T-cell (primary cell): ENCODE data around the gene OR10P1. TPM values are rescaled to one million over a fixed set of nuclear protein-coding genes. Genes with fewer than 3 reads are reported as not detected.

Source experiments
- ATAC-seq, 4 experiments: fragments of 200-7000 bp in 3 of 4; fragments of 150-1000 bp in 1 of 4; cut with Tn5 transposase; replicated peaks in 1 of 4; 1 replicate in 3 of 4; 2 replicates in 1 of 4; pipeline ENCODE4 v1.10.0; 2021; ENCODE audit warnings: moderate library complexity in 3 of 4, mild to moderate bottlenecking in 2 of 4, moderate number of reproducible peaks in 1 of 4
- CTCF ChIA-PET, 2 donors: fragments of 300-600 bp; sonication (Branson Sonifier 250); formaldehyde crosslinking; loops; one replicate each; lab custom pipeline; 2022; ENCODE audit warnings: antibody characterized with exemption in 2 of 2; lab: Charles Lee
- POLR2A ChIA-PET, 2 donors: fragments of 300-600 bp; sonication (Branson Sonifier 250); formaldehyde crosslinking; loops; one replicate each; lab custom pipeline; 2022; ENCODE audit warnings: antibody characterized with exemption in 2 of 2; lab: Charles Lee
- DNase-seq, 35 experiments: peaks; one replicate each; pipeline versions ENCODE4 v3.0.0 to v3.0.0-alpha.2; 2013 to 2023
- H3K27ac ChIP-seq: one replicate; pipeline ENCODE4 v1.5.1; 2013; ENCODE audit warnings: low read length
- H3K27me3 ChIP-seq, 2 experiments: replicated peaks in 1 of 2; 1 replicate in 1 of 2; 2 replicates in 1 of 2; pipeline versions ENCODE4 v1.6.1 to v1.7.0; 2013; ENCODE audit warnings: low read length in 1 of 2, mixed read lengths in 1 of 2; ENCODE audit not compliant: control insufficient read depth in 2 of 2, insufficient read depth in 2 of 2; ENCODE audit errors: extremely low read depth in 1 of 2
- H3K36me3 ChIP-seq, 2 donors: 1 replicate in 1 of 2; 2 replicates in 1 of 2; pipeline versions ENCODE4 v1.6.1 to v1.7.0; 2013; ENCODE audit warnings: low read length in 1 of 2; ENCODE audit not compliant: control insufficient read depth in 2 of 2, insufficient read depth in 1 of 2; ENCODE audit errors: extremely low read depth in 1 of 2
- H3K4me1 ChIP-seq, 2 experiments: 1 replicate in 1 of 2; 2 replicates in 1 of 2; pipeline versions ENCODE4 v1.6.1 to v1.7.0; 2013; ENCODE audit warnings: low read length in 2 of 2, mixed read lengths in 1 of 2; ENCODE audit not compliant: insufficient read depth in 2 of 2, control insufficient read depth in 1 of 2; ENCODE audit errors: extremely low read depth in 1 of 2
- H3K4me3 ChIP-seq, 2 donors: 1 replicate in 1 of 2; 2 replicates in 1 of 2; pipeline versions ENCODE4 v1.5.1 to v1.7.0; 2013; ENCODE audit warnings: mild to moderate bottlenecking in 2 of 2, low read length in 1 of 2, moderate library complexity in 1 of 2; ENCODE audit not compliant: control insufficient read depth in 1 of 2; ENCODE audit errors: extremely low read depth in 1 of 2
- H3K9me3 ChIP-seq: 2 replicates; pipeline ENCODE4 v1.7.0; 2013
- H3K27ac Mint-ChIP-seq, 2 donors: one replicate each; pipeline ENCODE4 v1.8.0; 2020 to 2021; ENCODE audit warnings: mild to moderate bottlenecking in 2 of 2, mixed read lengths in 2 of 2
- H3K27me3 Mint-ChIP-seq, 2 donors: one replicate each; pipeline ENCODE4 v1.8.0; 2021 to 2022; ENCODE audit warnings: mixed read lengths in 2 of 2
- H3K36me3 Mint-ChIP-seq: one replicate; pipeline ENCODE4 v1.8.0; 2021; ENCODE audit warnings: mixed read lengths
- H3K4me1 Mint-ChIP-seq, 3 donors: one replicate each; pipeline ENCODE4 v1.8.0; 2020 to 2022; ENCODE audit warnings: mixed read lengths in 3 of 3, mild to moderate bottlenecking in 1 of 3
- H3K4me3 Mint-ChIP-seq, 3 donors: one replicate each; pipeline ENCODE4 v1.8.0; 2020 to 2022; ENCODE audit warnings: mild to moderate bottlenecking in 3 of 3, mixed read lengths in 3 of 3, moderate library complexity in 3 of 3
- H3K9me3 Mint-ChIP-seq, 3 donors: one replicate each; pipeline ENCODE4 v1.8.0; 2020 to 2022; ENCODE audit warnings: mixed read lengths in 3 of 3
- WGBS: methylation state at CpG from one replicate; pipeline ENCODE4 v1.1.5; 2013; ENCODE audit warnings: missing lambda C conversion rate; ENCODE audit not compliant: insufficient coverage; 5-methylcytosine and 5-hydroxymethylcytosine counted together
- total RNA-seq, 35 experiments: library from RNA in 6 of 35; stranded (reverse) in 6 of 35; fragments of 120-200 nt in 1 of 35; gene quantifications; one replicate each; pipeline versions ENCODE4 v1.2.1 to v1.2.4 and lab custom pipeline; 2013 to 2026

Gene OR10P1
- total RNA-seq, 5 donors from 2014 or later (not counting 1 experiment from before 2014, with no cell fraction given): not detected

- H3K9me3 ChIP-seq: no peaks in the 10 kb centered on the region
- ChIA-PET POLR2A (no interaction called here), CTCF (no interaction called here)
- no peak overlapping the region for H3K27ac Mint-ChIP-seq
- DNase-seq (no peak), ATAC-seq (no peak)
- no peaks in the 10 kb centered on the region for H3K27me3 ChIP-seq
- H3K36me3 ChIP-seq: no peaks in the 10 kb centered on the region
- peaks cover 0 to 13% of the 10 kb centered on the region in 2 experiments for H3K4me1 ChIP-seq
- H3K4me3 ChIP-seq: no peak overlapping the region
- no peaks in the 10 kb centered on the region for H3K9me3 Mint-ChIP-seq
- H3K36me3 Mint-ChIP-seq: no peaks in the 10 kb centered on the region
- H3K27ac ChIP-seq: no peak overlapping the region
- H3K4me1 Mint-ChIP-seq: peaks cover 15 to 17% (median 16%) of the 10 kb centered on the region in 3 donors
- no peak overlapping the region for H3K4me3 Mint-ChIP-seq
- H3K27me3 Mint-ChIP-seq: peaks cover 8 to 11% of the 10 kb centered on the region in 2 donors
- no CpG with 5 or more reads among the region's 4 CpGs for WGBS
Measured at GRCh38 chr12:55633151-55633550, 3.5 kb upstream of the OR10P1 start.

GRCh38 chr12:55636116-55636655, 506 bp upstream of the OR10P1 start:
- CTCF ChIA-PET: interaction anchor here in 1 of 2 donors (0.7 kb wide), 1 partner anchor 20 kb away, joined by 4 read pairs; no protein-coding TSS in a partner anchor
- Mint-ChIP-seq H3K4me3 (no peak overlapping the region), H3K27ac (peak overlapping the region in 1 of 2 donors; percentile 29), H3K36me3 (no peaks in the 10 kb centered on the region), H3K27me3 (peaks cover 3 to 10% of the 10 kb centered on the region in 2 donors), H3K9me3 (no peaks in the 10 kb centered on the region), H3K4me1 (peaks cover 10 to 13% (median 10%) of the 10 kb centered on the region in 3 donors)
- no peak overlapping the region for H3K4me3 ChIP-seq
- H3K36me3 ChIP-seq: no peaks in the 10 kb centered on the region
- no peak for DNase-seq
- WGBS: 84% methylated on average over 5 of the region's 6 CpGs
- no peaks in the 10 kb centered on the region for H3K9me3 ChIP-seq
- H3K27ac ChIP-seq: no peak overlapping the region
- POLR2A ChIA-PET: no interaction called here
- ATAC-seq: no peak
- H3K4me1 ChIP-seq: peaks cover 0 to 13% of the 10 kb centered on the region in 2 experiments
- H3K27me3 ChIP-seq: peaks cover 0 to 3% of the 10 kb centered on the region in 2 experiments

GRCh38 chr12:55637467-55637866, 775 bp downstream of the OR10P1 start:
- peak; percentile 63 to 90 (median 86) for ATAC-seq
- no peaks in the 10 kb centered on the region for H3K9me3 ChIP-seq
- DNase-seq: peak in 22 of 35 experiments; percentile 4 to 45 (median 16)
- H3K4me3 Mint-ChIP-seq: peak overlapping the region in 1 of 3 donors; percentile 15
- ChIA-PET POLR2A (no interaction called here), CTCF (no interaction called here)
- WGBS: 66% methylated on average over 7 of the region's 15 CpGs
- peaks cover 0 to 14% of the 10 kb centered on the region in 2 experiments for H3K4me1 ChIP-seq
- no peak overlapping the region for H3K4me3 ChIP-seq
- H3K36me3 Mint-ChIP-seq: no peaks in the 10 kb centered on the region
- H3K27ac Mint-ChIP-seq: peak overlapping the region; percentile 41 to 74
- no peak overlapping the region for H3K27ac ChIP-seq
- H3K27me3 Mint-ChIP-seq: peaks cover 0 to 10% of the 10 kb centered on the region in 2 donors
- H3K27me3 ChIP-seq: peaks cover 0 to 3% of the 10 kb centered on the region in 2 experiments
- no peaks in the 10 kb centered on the region for H3K9me3 Mint-ChIP-seq
- peaks cover 14 to 20% (median 20%) of the 10 kb centered on the region in 3 donors for H3K4me1 Mint-ChIP-seq
- H3K36me3 ChIP-seq: no peaks in the 10 kb centered on the region

- no peak overlapping the region for H3K27ac Mint-ChIP-seq
- H3K4me1 ChIP-seq: peaks cover 0 to 26% of the 10 kb centered on the region in 2 experiments
Measured at GRCh38 chr12:55641595-55641994, 4.9 kb downstream of the OR10P1 start.

GRCh38 chr12:55642267-55642666, 5.6 kb downstream of the OR10P1 start:
- Histone ChIP-seq H3K4me3 (no peak overlapping the region), H3K27me3 (peaks cover 0 to 3% of the 10 kb centered on the region in 2 experiments), H3K4me1 (peaks cover 0 to 23% of the 10 kb centered on the region in 2 experiments), H3K27ac (no peak overlapping the region), H3K36me3 (no peaks in the 10 kb centered on the region), H3K9me3 (no peaks in the 10 kb centered on the region)
- CTCF ChIA-PET: interaction anchor here in 1 of 2 donors (0.6 to 1.4 kb wide), 2 partner anchors 14 to 457 kb away, joined by 3 to 4 read pairs; no protein-coding TSS in a partner anchor
- Mint-ChIP-seq H3K9me3 (no peaks in the 10 kb centered on the region), H3K4me1 (peaks cover 27 to 34% (median 29%) of the 10 kb centered on the region in 3 donors), H3K27me3 (peaks cover 0 to 7% of the 10 kb centered on the region in 2 donors), H3K4me3 (no peak overlapping the region), H3K27ac (no peak overlapping the region), H3K36me3 (no peaks in the 10 kb centered on the region)
- POLR2A ChIA-PET: no interaction called here
- DNase-seq: no peak
- no CpG with 5 or more reads among the region's 2 CpGs for WGBS
- ATAC-seq: no peak

More at GRCh38 chr12:55641595-55641994, 4.9 kb downstream of the OR10P1 start:
- ChIA-PET POLR2A (no interaction called here), CTCF (interaction anchor here in 1 of 2 donors (1.4 kb wide), 1 partner anchor 15 kb away, joined by 4 read pairs; no protein-coding TSS in a partner anchor)
- ATAC-seq: no peak
- Mint-ChIP-seq H3K27me3 (peaks cover 0 to 10% of the 10 kb centered on the region in 2 donors), H3K4me1 (peaks cover 29 to 32% (median 32%) of the 10 kb centered on the region in 3 donors), H3K36me3 (no peaks in the 10 kb centered on the region), H3K9me3 (no peaks in the 10 kb centered on the region), H3K4me3 (no peak overlapping the region)
- H3K27ac ChIP-seq: no peak overlapping the region
- no peaks in the 10 kb centered on the region for H3K9me3 ChIP-seq
- H3K27me3 ChIP-seq: peaks cover 0 to 3% of the 10 kb centered on the region in 2 experiments
- H3K36me3 ChIP-seq: no peaks in the 10 kb centered on the region
- WGBS: 89% methylated on average over 5 of the region's 7 CpGs
- DNase-seq: no peak
- H3K4me3 ChIP-seq: no peak overlapping the region

- Histone ChIP-seq H3K36me3 (no peaks in the 10 kb centered on the region), H3K4me1 (peaks cover 0 to 20% of the 10 kb centered on the region in 2 experiments), H3K27me3 (peaks cover 0 to 3% of the 10 kb centered on the region in 2 experiments), H3K9me3 (no peaks in the 10 kb centered on the region), H3K27ac (no peak overlapping the region), H3K4me3 (no peak overlapping the region)
- H3K36me3 Mint-ChIP-seq: no peaks in the 10 kb centered on the region
- H3K9me3 Mint-ChIP-seq: no peaks in the 10 kb centered on the region
- peaks cover 22 to 30% (median 25%) of the 10 kb centered on the region in 3 donors for H3K4me1 Mint-ChIP-seq
- ChIA-PET POLR2A (no interaction called here), CTCF (interaction anchor here in 1 of 2 donors (0.6 to 1.4 kb wide), 2 partner anchors 14 to 457 kb away, joined by 3 to 4 read pairs; no protein-coding TSS in a partner anchor)
- WGBS: 67% methylated on average over 2 of the region's 7 CpGs
- H3K27ac Mint-ChIP-seq: peak overlapping the region in 1 of 2 donors; percentile 56
- ATAC-seq (no peak), DNase-seq (peak in 6 of 35 experiments; percentile 7 to 24 (median 12))
- H3K4me3 Mint-ChIP-seq: no peak overlapping the region
- peaks cover 0 to 3% of the 10 kb centered on the region in 2 donors for H3K27me3 Mint-ChIP-seq
Measured at GRCh38 chr12:55642669-55643068, 6.0 kb downstream of the OR10P1 start.
